ENCODE data around the gene UVRAG. TPM values are rescaled to one million over a fixed set of nuclear protein-coding genes. Genes with fewer than 3 reads are reported as not detected.

Gene UVRAG
- polyA plus RNA-seq, 1 experiment: 8.2 TPM

- H3K27me3 ChIP-seq (ENCODE audit: control insufficient read depth, insufficient read depth, low read length): peaks cover 18% of the 10 kb centered on the region
- POLR2A ChIA-PET: interaction anchor here (0.6 kb wide), 1 partner anchor 164 kb away, joined by 3 read pairs; no protein-coding TSS in a partner anchor
- CTCF ChIA-PET: interaction anchor here (1.7 kb wide), 1 partner anchor 34 kb away, joined by 5 read pairs; no protein-coding TSS in a partner anchor
- no peaks in the 10 kb centered on the region for H3K36me3 ChIP-seq (ENCODE audit: control insufficient read depth, insufficient read depth, low read length)
- no peak for DNase-seq (ENCODE audit: low read depth)
- peak within 1 kb of the TSS; percentile 40 for H3K4me3 ChIP-seq (ENCODE audit: low read depth, low read length)
- TF ChIP-seq, protein P1, sequence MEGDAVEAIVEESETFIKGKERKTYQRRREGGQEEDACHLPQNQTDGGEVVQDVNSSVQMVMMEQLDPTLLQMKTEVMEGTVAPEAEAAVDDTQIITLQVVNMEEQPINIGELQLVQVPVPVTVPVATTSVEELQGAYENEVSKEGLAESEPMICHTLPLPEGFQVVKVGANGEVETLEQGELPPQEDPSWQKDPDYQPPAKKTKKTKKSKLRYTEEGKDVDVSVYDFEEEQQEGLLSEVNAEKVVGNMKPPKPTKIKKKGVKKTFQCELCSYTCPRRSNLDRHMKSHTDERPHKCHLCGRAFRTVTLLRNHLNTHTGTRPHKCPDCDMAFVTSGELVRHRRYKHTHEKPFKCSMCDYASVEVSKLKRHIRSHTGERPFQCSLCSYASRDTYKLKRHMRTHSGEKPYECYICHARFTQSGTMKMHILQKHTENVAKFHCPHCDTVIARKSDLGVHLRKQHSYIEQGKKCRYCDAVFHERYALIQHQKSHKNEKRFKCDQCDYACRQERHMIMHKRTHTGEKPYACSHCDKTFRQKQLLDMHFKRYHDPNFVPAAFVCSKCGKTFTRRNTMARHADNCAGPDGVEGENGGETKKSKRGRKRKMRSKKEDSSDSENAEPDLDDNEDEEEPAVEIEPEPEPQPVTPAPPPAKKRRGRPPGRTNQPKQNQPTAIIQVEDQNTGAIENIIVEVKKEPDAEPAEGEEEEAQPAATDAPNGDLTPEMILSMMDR (IDR thresholded peaks at IDR 0.05; ENCODE audit: insufficient read depth, low read depth, low read length): no peak
Measured at GRCh38 chr11:75768112-75768908, 46.7 kb upstream of the UVRAG start, which contains the start of gene DGAT2. DGAT2 (plus strand) TSS chr11:75768778; CDS start chr11:75768992, 214 bp downstream.

- CTCF ChIA-PET: interaction anchor here (1.7 kb wide), 1 partner anchor 34 kb away, joined by 5 read pairs; no protein-coding TSS in a partner anchor
- peak overlapping the region; percentile 40 for H3K4me3 ChIP-seq (ENCODE audit: low read depth, low read length)
- TF ChIP-seq, protein P1 (IDR thresholded peaks at IDR 0.05; ENCODE audit: insufficient read depth, low read depth, low read length): no peak
- no peak for DNase-seq (ENCODE audit: low read depth)
- no peaks in the 10 kb centered on the region for H3K36me3 ChIP-seq (ENCODE audit: control insufficient read depth, insufficient read depth, low read length)
- POLR2A ChIA-PET: no interaction called here
- H3K27me3 ChIP-seq (ENCODE audit: control insufficient read depth, insufficient read depth, low read length): peaks cover 18% of the 10 kb centered on the region
Measured at GRCh38 chr11:75768909-75769771, 45.9 kb upstream of the UVRAG start.

DNA sequence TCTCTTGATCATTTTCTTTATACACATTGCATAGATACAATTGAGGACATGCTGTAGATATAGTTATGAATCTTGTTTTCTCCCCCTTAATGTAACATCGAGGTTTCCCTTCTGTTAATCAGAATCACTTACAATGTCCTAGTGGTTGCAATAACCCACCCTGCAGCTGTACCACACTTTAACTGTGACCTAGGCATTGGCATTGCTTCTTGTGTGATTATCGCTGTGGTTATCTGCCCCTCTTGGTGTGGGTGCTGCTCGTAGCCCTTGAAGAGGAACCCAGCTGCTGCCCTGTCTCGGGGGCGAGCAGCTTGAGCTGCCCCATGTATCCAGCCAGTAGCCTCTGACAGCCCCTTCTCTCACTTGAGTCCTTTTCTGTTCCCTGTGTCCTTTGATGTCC, 44.9 kb upstream of the UVRAG start:
- TF ChIP-seq, protein P1 (IDR thresholded peaks at IDR 0.05; ENCODE audit: insufficient read depth, low read depth, low read length): no peak
- DNase-seq (ENCODE audit: low read depth): no peak
- no peak overlapping the region for H3K4me3 ChIP-seq (ENCODE audit: low read depth, low read length)
- POLR2A ChIA-PET: no interaction called here
- no peaks in the 10 kb centered on the region for H3K36me3 ChIP-seq (ENCODE audit: control insufficient read depth, insufficient read depth, low read length)
- CTCF ChIA-PET: no interaction called here
- H3K27me3 ChIP-seq (ENCODE audit: control insufficient read depth, insufficient read depth, low read length): peaks cover 20% of the 10 kb centered on the region

DNA sequence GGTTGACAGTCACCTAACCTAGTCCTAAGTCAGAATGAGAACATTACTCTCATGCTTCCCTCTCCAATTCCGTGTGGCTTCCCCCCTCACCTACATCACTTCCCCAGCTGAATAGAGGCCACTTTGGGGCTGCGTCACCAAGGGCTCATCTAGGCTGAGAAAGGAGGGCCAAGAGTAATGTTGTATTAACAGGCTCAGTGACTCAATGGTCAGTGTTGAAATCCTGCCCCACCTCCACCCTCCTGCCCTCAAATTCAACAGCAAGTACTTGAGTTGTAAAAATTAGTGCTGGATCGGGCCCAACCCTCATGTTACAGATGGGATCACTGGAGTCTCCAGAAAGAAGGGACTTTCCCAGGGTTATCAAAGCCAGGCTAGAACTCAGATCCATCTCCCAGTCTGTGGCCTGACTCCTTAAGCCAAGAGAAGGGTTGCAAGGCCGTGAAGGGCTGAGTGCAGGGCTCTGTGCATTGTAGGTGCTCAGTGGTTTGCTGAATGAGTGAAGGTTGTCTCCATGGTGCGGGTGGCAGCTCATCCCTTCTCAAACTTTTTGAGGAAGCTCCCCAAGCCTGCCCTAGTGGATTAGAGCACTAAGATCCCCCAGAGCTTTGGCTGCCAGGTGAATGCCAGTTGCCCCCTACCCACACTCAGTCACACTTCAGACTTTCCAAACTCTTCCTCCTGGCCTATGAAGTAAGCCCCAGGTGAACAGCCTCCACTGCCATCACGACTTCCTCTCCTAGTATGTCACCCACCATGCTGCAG, 43.2 kb upstream of the UVRAG start:
- H3K36me3 ChIP-seq (ENCODE audit: control insufficient read depth, insufficient read depth, low read length): no peaks in the 10 kb centered on the region
- DNase-seq (ENCODE audit: low read depth): peak; percentile 11
- CTCF ChIA-PET: no interaction called here
- TF ChIP-seq, protein P1 (IDR thresholded peaks at IDR 0.05; ENCODE audit: insufficient read depth, low read depth, low read length): no peak
- POLR2A ChIA-PET: no interaction called here
- no peak overlapping the region for H3K4me3 ChIP-seq (ENCODE audit: low read depth, low read length)
- H3K27me3 ChIP-seq (ENCODE audit: control insufficient read depth, insufficient read depth, low read length): peaks cover 20% of the 10 kb centered on the region

All from BJ (cell line).